Endodermal cell (in vitro differentiated cells): Measurements from ENCODE around the gene TMEM87B. TPM values are rescaled to one million over a fixed set of nuclear protein-coding genes. Genes with fewer than 3 reads are reported as not detected.
"Not testable (repeated sequence)": the region's sequence is repeated elsewhere in the genome, so short reads cannot be mapped to it uniquely, and the experiment has no call there.

Source experiments
- DNase-seq: peaks from one replicate; pipeline ENCODE4 v3.0.0-alpha.2; 2017
- H3K27ac ChIP-seq: 2 replicates; pipeline ENCODE4 v1.5.1; 2013; ENCODE audit warnings: mild to moderate bottlenecking, low read depth, low read length, moderate library complexity
- H3K27me3 ChIP-seq: 2 replicates; pipeline ENCODE4 v1.6.1; 2013; ENCODE audit warnings: mild to moderate bottlenecking, low read length, moderate library complexity; ENCODE audit not compliant: insufficient read depth, control insufficient read depth, poor library complexity, severe bottlenecking
- H3K36me3 ChIP-seq: 2 replicates; pipeline ENCODE4 v1.7.0; 2013; ENCODE audit warnings: mild to moderate bottlenecking, low read length, moderate library complexity; ENCODE audit not compliant: control insufficient read depth, insufficient read depth
- H3K4me1 ChIP-seq: one replicate; pipeline ENCODE4 v1.7.0; 2013; ENCODE audit warnings: low read length; ENCODE audit not compliant: control insufficient read depth, insufficient read depth
- H3K4me3 ChIP-seq: 2 replicates; pipeline ENCODE4 v1.5.1; 2013; ENCODE audit warnings: mild to moderate bottlenecking, low read length, moderate library complexity
- H3K9ac ChIP-seq: 2 replicates; pipeline ENCODE4 v1.6.1; 2013; ENCODE audit warnings: mild to moderate bottlenecking, low read length, moderate library complexity; ENCODE audit not compliant: poor library complexity, severe bottlenecking; ENCODE audit errors: extremely low read depth
- H3K9me3 ChIP-seq: 2 replicates; pipeline ENCODE4 v1.6.1; 2013; ENCODE audit warnings: mild to moderate bottlenecking, low read length, moderate library complexity; ENCODE audit not compliant: control insufficient read depth
- H3K27ac Mint-ChIP-seq: 2 replicates; pipeline ENCODE4 v1.8.0; 2020; ENCODE audit warnings: mixed read lengths
- H3K27me3 Mint-ChIP-seq: 2 replicates; pipeline ENCODE4 v1.8.0; 2021; ENCODE audit warnings: mild to moderate bottlenecking, mixed read lengths; ENCODE audit not compliant: insufficient read depth
- H3K36me3 Mint-ChIP-seq: 2 replicates; pipeline ENCODE4 v1.8.0; 2020; ENCODE audit warnings: low read depth, mixed read lengths
- H3K4me1 Mint-ChIP-seq: 2 replicates; pipeline ENCODE4 v1.8.0; 2020; ENCODE audit warnings: mixed read lengths
- H3K4me3 Mint-ChIP-seq: 2 replicates; pipeline ENCODE4 v1.8.0; 2020; ENCODE audit warnings: mild to moderate bottlenecking, moderate library complexity, mixed read lengths
- H3K9me3 Mint-ChIP-seq: 2 replicates; pipeline ENCODE4 v1.8.0; 2020; ENCODE audit warnings: mild to moderate bottlenecking, mixed read lengths
- WGBS, 2 experiments: methylation state at CpG; one replicate each; pipeline versions ENCODE4 v1.1.5 to v1.1.7; 2013; ENCODE audit warnings: missing lambda C conversion rate in 2 of 2, mixed read lengths in 1 of 2; ENCODE audit not compliant: insufficient coverage in 1 of 2, insufficient read length in 1 of 2; 5-methylcytosine and 5-hydroxymethylcytosine counted together
- total RNA-seq, 2 donors: library from RNA; stranded (reverse); fragmentation: NEBNext Ultra II Directional in 1 of 2; extraction: Animal tissue kit (Norgen Biotek cat#: 25700) in 1 of 2; gene quantifications; 2 replicates in 1 of 2; 3 replicates in 1 of 2; pipeline ENCODE4 v1.2.1, GENCODE V29; 2021
- TF ChIP-seq, protein P1 (sequence below): fragments of 200-600 bp; sonication (generic); conservative IDR thresholded peaks from 2 replicates; pipeline ENCODE4 v1.5.0; 2021; ENCODE audit warnings: antibody characterized with exemption, mild to moderate bottlenecking

Gene TMEM87B
- total RNA-seq, 2 donors from 2014 or later, result 20.2 to 22.3 TPM

GRCh38 chr2:112108178-112108832, 53.2 kb downstream of the TMEM87B start:
- Mint-ChIP-seq H3K4me3 (no peak overlapping the region), H3K36me3 (peaks cover 77% of the 10 kb centered on the region), H3K27ac (no peak overlapping the region), H3K4me1 (no peaks in the 10 kb centered on the region), H3K9me3 (peaks cover 22% of the 10 kb centered on the region), H3K27me3 (no peaks in the 10 kb centered on the region)
- Histone ChIP-seq H3K9me3 (peaks cover 36% of the 10 kb centered on the region), H3K9ac (no peak overlapping the region), H3K27ac (no peak overlapping the region), H3K4me3 (no peak overlapping the region), H3K4me1 (no peaks in the 10 kb centered on the region), H3K36me3 (peaks cover 73% of the 10 kb centered on the region), H3K27me3 (no peaks in the 10 kb centered on the region)
- no peak for DNase-seq
- WGBS, 2 experiments, result 89% methylated on average over 1 of the region's 1 CpG; no CpG with 5 or more reads in 1 of the 2 experiments
- TF ChIP-seq, protein P1, sequence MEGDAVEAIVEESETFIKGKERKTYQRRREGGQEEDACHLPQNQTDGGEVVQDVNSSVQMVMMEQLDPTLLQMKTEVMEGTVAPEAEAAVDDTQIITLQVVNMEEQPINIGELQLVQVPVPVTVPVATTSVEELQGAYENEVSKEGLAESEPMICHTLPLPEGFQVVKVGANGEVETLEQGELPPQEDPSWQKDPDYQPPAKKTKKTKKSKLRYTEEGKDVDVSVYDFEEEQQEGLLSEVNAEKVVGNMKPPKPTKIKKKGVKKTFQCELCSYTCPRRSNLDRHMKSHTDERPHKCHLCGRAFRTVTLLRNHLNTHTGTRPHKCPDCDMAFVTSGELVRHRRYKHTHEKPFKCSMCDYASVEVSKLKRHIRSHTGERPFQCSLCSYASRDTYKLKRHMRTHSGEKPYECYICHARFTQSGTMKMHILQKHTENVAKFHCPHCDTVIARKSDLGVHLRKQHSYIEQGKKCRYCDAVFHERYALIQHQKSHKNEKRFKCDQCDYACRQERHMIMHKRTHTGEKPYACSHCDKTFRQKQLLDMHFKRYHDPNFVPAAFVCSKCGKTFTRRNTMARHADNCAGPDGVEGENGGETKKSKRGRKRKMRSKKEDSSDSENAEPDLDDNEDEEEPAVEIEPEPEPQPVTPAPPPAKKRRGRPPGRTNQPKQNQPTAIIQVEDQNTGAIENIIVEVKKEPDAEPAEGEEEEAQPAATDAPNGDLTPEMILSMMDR, result no peak

- no peaks in the 10 kb centered on the region for H3K4me1 Mint-ChIP-seq
- no peak overlapping the region for H3K4me3 Mint-ChIP-seq
- Histone ChIP-seq H3K36me3 (peaks cover 68% of the 10 kb centered on the region), H3K4me3 (no peak overlapping the region), H3K9ac (no peak overlapping the region), H3K9me3 (peaks cover 36% of the 10 kb centered on the region), H3K4me1 (no peaks in the 10 kb centered on the region), H3K27me3 (no peaks in the 10 kb centered on the region), H3K27ac (no peak overlapping the region)
- peaks cover 22% of the 10 kb centered on the region for H3K9me3 Mint-ChIP-seq
- H3K27ac Mint-ChIP-seq, result no peak overlapping the region
- H3K27me3 Mint-ChIP-seq, result no peaks in the 10 kb centered on the region
- TF ChIP-seq, protein P1, result no peak
- DNase-seq, result no peak
- peaks cover 69% of the 10 kb centered on the region for H3K36me3 Mint-ChIP-seq
Measured at GRCh38 chr2:112109278-112109677, 54.2 kb downstream of the TMEM87B start.

DNA sequence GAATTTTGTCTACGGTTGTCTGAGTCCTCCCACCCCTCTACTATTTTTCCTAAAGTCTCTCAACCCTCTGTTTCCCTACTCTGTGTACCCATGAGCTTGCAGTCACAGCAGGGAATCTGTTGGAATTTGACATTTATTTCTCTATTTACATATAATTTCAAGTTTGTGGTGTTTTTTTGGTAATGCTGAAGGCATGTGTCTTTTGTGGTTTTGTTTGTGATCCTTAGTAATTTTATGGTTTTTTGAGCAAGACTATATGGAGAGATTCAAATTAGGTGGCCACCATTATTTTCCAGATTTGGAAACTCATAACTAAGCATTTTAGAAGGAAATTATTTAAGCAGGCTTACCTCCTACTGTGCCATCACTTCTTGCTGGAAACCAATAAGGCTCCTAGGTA, 55.9 kb downstream of the TMEM87B start:
- WGBS, 2 experiments, result 100% methylated on average over 1 of the region's 1 CpG; no CpG with 5 or more reads in 1 of the 2 experiments
- Histone ChIP-seq H3K9ac (no peak overlapping the region), H3K36me3 (peaks cover 70% of the 10 kb centered on the region), H3K27me3 (no peaks in the 10 kb centered on the region), H3K9me3 (peaks cover 36% of the 10 kb centered on the region), H3K4me3 (no peak overlapping the region), H3K4me1 (no peaks in the 10 kb centered on the region), H3K27ac (no peak overlapping the region)
- Mint-ChIP-seq H3K9me3 (peaks cover 22% of the 10 kb centered on the region), H3K27ac (no peak overlapping the region), H3K27me3 (no peaks in the 10 kb centered on the region), H3K4me3 (no peak overlapping the region), H3K4me1 (no peaks in the 10 kb centered on the region), H3K36me3 (peaks cover 67% of the 10 kb centered on the region)
- TF ChIP-seq, protein P1, result no peak
- no peak for DNase-seq

DNA sequence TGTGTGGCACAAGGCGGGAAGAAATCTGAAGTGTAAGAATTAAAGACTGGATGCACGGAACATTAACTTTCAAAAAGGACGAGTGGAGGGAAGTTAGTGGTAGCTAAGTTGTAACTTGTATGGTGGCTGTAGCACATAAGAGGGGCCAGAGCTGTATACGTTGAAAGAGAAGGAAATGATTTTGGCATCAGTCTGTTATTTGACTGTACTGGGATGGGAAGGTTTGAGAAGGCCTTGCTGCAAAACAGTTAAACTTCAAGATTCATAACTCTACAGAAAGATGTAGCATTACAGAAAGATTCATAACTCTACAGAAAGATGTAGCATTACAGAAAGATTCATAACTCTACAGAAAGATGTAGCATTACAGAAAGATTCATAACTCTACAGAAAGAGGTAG, 58.3 kb downstream of the TMEM87B start:
- not testable (repeated sequence) for H3K27me3 ChIP-seq, H3K4me1 Mint-ChIP-seq, H3K27ac ChIP-seq, H3K27ac Mint-ChIP-seq, DNase-seq, H3K4me1 ChIP-seq, H3K4me3 ChIP-seq, H3K4me3 Mint-ChIP-seq, H3K27me3 Mint-ChIP-seq, H3K9ac ChIP-seq
- Mint-ChIP-seq H3K36me3 (peaks cover 53% of the 10 kb centered on the region), H3K9me3 (peaks cover 17% of the 10 kb centered on the region)
- Histone ChIP-seq H3K9me3 (peaks cover 28% of the 10 kb centered on the region), H3K36me3 (peaks cover 65% of the 10 kb centered on the region)
- 91 to 100% methylated on average over 3 to 4 of the region's 4 CpGs for whole genome bisulfite sequencing, 2 experiments
